ENCODE results near the gene CCDC158. TPM values are rescaled to one million over a fixed set of nuclear protein-coding genes. Genes with fewer than 3 reads are reported as not detected.
"Not testable (repeated sequence)": the region's sequence is repeated elsewhere in the genome, so short reads cannot be mapped to it uniquely, and the experiment has no call there.

CCDC158 gene
- total and polyA plus RNA-seq, 7 experiments from 2014 or later, result not detected

DNA sequence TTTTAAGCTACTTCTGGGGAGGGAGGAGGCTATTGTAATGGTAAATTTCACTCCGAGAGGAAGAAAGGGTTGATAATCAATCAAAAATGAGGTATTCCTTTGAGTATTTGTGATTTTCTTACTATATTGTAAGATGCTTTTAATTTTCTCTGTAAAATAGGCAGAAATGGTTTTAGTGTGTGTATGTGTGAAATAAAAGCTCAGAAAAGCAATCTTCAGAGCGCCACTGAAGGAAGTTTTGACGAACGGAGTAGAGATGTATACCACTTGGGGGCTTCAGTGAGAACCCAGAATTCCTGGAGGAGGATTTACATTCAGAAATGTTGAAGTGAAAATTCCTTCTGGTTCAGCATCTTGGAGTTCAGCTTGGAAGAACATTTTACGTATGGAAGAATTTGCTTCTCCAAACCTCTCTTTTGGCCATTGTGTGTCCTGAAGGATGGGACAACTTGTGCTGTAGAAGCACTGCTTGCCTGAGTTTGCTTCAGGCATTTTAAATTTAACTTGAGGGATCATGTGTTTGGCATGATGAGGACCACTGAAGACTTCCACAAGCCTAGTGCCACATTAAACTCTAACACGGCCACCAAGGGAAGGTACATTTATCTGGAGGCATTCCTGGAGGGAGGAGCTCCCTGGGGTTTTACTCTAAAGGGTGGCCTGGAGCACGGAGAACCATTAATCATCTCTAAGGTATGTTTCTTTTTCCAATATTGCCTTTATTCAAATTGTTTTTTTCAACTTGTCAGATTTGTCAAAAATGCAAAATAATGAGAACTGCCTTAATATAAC lies 14.8 kb upstream of the CCDC158 start:
- Histone ChIP-seq H3K4me3 (ENCODE audit: low read length) (no peak overlapping the region), H3K36me3 (ENCODE audit: control insufficient read depth in 2 of 3, insufficient read depth in 3 of 3, low read length in 3 of 3) (no peaks in the 10 kb centered on the region), H3K27me3 (ENCODE audit: control insufficient read depth in 2 of 2, insufficient read depth in 2 of 2, low read length in 2 of 2) (peaks cover 0 to 3% of the 10 kb centered on the region in 2 donors), H3K27ac (ENCODE audit: low read depth, low read length) (no peak overlapping the region), H3K9me3 (ENCODE audit: control insufficient read depth in 2 of 3, low read length in 3 of 3) (no peaks in the 10 kb centered on the region), H3K4me1 (ENCODE audit: control insufficient read depth in 2 of 2, insufficient read depth in 2 of 2, low read length in 2 of 2) (no peaks in the 10 kb centered on the region)
- Mint-ChIP-seq H3K4me3 (no peak overlapping the region), H3K27me3 (peaks cover 42 to 60% (median 49%) of the 10 kb centered on the region in 5 donors), H3K4me1 (peaks cover 0 to 4% (median 0%) of the 10 kb centered on the region in 7 donors), H3K27ac (no peak overlapping the region), H3K9me3 (peaks cover 0 to 10% (median 2%) of the 10 kb centered on the region in 11 donors), H3K36me3 (peaks cover 0 to 8% (median 0%) of the 10 kb centered on the region in 5 donors)
- DNase-seq (no peak), ATAC-seq (no peak)
- intact Hi-C loops (cut with micrococcal nuclease), result no loop called here
- CTCF ChIA-PET, result interaction anchor here (0.8 kb wide), 1 partner anchor 766 kb away, joined by 3 read pairs; no protein-coding TSS in a partner anchor
- POLR2A ChIA-PET, result no interaction called here

GRCh38 chr4:76434901-76435527 lies 14.1 kb upstream of the CCDC158 start, which contains the start of gene SHROOM3:
TSS of gene SHROOM3 (plus strand) at chr4:76435229. CDS start at chr4:76436053, 824 bp downstream.
- Histone ChIP-seq H3K4me1 (ENCODE audit: control insufficient read depth in 2 of 2, insufficient read depth in 2 of 2, low read length in 2 of 2) (no peaks in the 10 kb centered on the region), H3K36me3 (ENCODE audit: control insufficient read depth in 2 of 3, insufficient read depth in 3 of 3, low read length in 3 of 3) (no peaks in the 10 kb centered on the region), H3K27me3 (ENCODE audit: control insufficient read depth in 2 of 2, insufficient read depth in 2 of 2, low read length in 2 of 2) (peaks cover 0 to 3% of the 10 kb centered on the region in 2 donors), H3K9me3 (ENCODE audit: control insufficient read depth in 2 of 3, low read length in 3 of 3) (no peaks in the 10 kb centered on the region), H3K27ac (ENCODE audit: low read depth, low read length) (no peak within 1 kb of the TSS), H3K4me3 (ENCODE audit: low read length) (no peak within 1 kb of the TSS)
- intact Hi-C loops (cut with micrococcal nuclease), result loop anchor here in 1 of 2 donors (5.0 kb wide), 1 partner anchor 322 kb away; no protein-coding TSS in a partner anchor
- Mint-ChIP-seq H3K27ac (no peak within 1 kb of the TSS), H3K4me3 (no peak within 1 kb of the TSS), H3K4me1 (peaks cover 0 to 4% (median 0%) of the 10 kb centered on the region in 7 donors), H3K27me3 (peaks cover 39 to 57% (median 49%) of the 10 kb centered on the region in 5 donors), H3K36me3 (peaks cover 0 to 8% (median 0%) of the 10 kb centered on the region in 5 donors), H3K9me3 (peaks cover 0 to 10% (median 2%) of the 10 kb centered on the region in 11 donors)
- DNase-seq, result no peak
- POLR2A ChIA-PET, result no interaction called here
- CTCF ChIA-PET, result interaction anchor here (0.8 kb wide), 1 partner anchor 766 kb away, joined by 3 read pairs; no protein-coding TSS in a partner anchor
- ATAC-seq, result no peak

DNA sequence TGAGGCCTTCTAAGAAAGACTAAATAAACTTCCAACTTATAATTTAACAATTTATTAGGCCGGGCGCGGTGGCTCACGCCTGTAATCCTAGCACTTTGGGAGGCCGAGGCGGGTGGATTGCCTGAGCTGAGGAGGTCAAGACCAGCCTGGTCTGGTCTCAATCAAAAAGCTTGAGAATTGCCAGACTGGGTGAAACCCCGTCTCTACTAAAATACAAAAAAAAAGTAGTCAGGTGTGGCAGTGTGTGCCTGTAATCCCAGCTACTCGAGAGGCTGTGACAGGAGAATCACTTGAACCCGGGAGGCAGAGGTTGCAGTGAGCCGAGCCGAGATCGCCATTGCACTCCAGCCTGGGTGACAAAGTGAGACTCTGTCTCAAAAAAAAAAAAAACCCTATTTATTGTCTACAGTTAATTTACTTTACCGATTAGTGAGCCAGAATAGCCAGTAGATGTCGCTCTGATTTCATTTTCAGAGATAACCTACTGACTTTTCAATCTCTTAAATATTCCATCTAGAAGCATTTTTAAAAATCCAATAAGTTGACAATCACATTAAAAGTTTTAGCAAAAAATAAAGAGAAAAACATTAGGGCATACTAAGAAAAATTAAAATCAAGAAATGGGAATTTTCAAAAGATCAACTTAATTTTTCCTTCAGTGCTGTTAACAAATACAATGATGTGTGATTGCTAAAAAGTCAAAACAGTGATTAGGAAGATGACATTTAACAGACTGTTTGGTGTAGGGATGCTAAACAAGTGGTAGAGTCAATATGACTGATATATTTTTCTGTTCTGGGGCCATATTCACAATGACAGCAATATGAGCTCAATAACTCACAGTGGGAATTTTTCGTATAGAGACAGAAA lies 9.8 kb upstream of the CCDC158 start:
- Mint-ChIP-seq H3K4me1 (peaks cover 0 to 4% (median 0%) of the 10 kb centered on the region in 7 donors), H3K36me3 (no peaks in the 10 kb centered on the region), H3K27ac (no peak overlapping the region), H3K27me3 (peaks cover 20 to 37% (median 22%) of the 10 kb centered on the region in 5 donors), H3K9me3 (no peaks in the 10 kb centered on the region), H3K4me3 (no peak overlapping the region)
- DNase-seq, result peak in 3 of 9 donors; percentile 17 to 32 (median 18)
- Histone ChIP-seq H3K4me3 (ENCODE audit: low read length) (no peak overlapping the region), H3K36me3 (ENCODE audit: control insufficient read depth in 2 of 3, insufficient read depth in 3 of 3, low read length in 3 of 3) (no peaks in the 10 kb centered on the region), H3K27me3 (ENCODE audit: control insufficient read depth in 2 of 2, insufficient read depth in 2 of 2, low read length in 2 of 2) (no peaks in the 10 kb centered on the region), H3K4me1 (ENCODE audit: control insufficient read depth in 2 of 2, insufficient read depth in 2 of 2, low read length in 2 of 2) (no peaks in the 10 kb centered on the region), H3K9me3 (ENCODE audit: control insufficient read depth in 2 of 3, low read length in 3 of 3) (no peaks in the 10 kb centered on the region), H3K27ac (ENCODE audit: low read depth, low read length) (no peak overlapping the region)
- ATAC-seq, result no peak
- ChIA-PET CTCF (interaction anchor here (0.6 to 1.7 kb wide), 8 partner anchors 12 to 929 kb away, joined by 3 to 9 read pairs (median 4); no protein-coding TSS in a partner anchor), POLR2A (interaction anchor here (0.6 kb wide), 1 partner anchor 33 kb away, joined by 5 read pairs; no protein-coding TSS in a partner anchor)
- intact Hi-C loops (cut with micrococcal nuclease), result loop anchor here (1.0 to 5.0 kb wide), 8 partner anchors 75 to 1172 kb away; no protein-coding TSS in a partner anchor

- Mint-ChIP-seq H3K36me3 (no peaks in the 10 kb centered on the region), H3K9me3 (no peaks in the 10 kb centered on the region), H3K27me3 (peaks cover 11 to 34% (median 14%) of the 10 kb centered on the region in 5 donors), H3K27ac (no peak overlapping the region), H3K4me1 (no peaks in the 10 kb centered on the region), H3K4me3 (no peak overlapping the region)
- H3K27me3 ChIP-seq (ENCODE audit: control insufficient read depth in 2 of 2, insufficient read depth in 2 of 2, low read length in 2 of 2), result no peaks in the 10 kb centered on the region
- no peaks in the 10 kb centered on the region for H3K36me3 ChIP-seq (ENCODE audit: control insufficient read depth in 2 of 3, insufficient read depth in 3 of 3, low read length in 3 of 3)
- no peak overlapping the region for H3K4me3 ChIP-seq (ENCODE audit: low read length)
- CTCF ChIA-PET, result interaction anchor here (1.3 kb wide), 1 partner anchor 774 kb away, joined by 5 read pairs; no protein-coding TSS in a partner anchor
- H3K9me3 ChIP-seq (ENCODE audit: control insufficient read depth in 2 of 3, low read length in 3 of 3), result no peaks in the 10 kb centered on the region
- ATAC-seq (no peak), DNase-seq (no peak)
- POLR2A ChIA-PET, result no interaction called here
- intact Hi-C loops (cut with micrococcal nuclease), result loop anchor here (1.0 to 5.0 kb wide), 7 partner anchors 76 to 1173 kb away; no protein-coding TSS in a partner anchor
- no peaks in the 10 kb centered on the region for H3K4me1 ChIP-seq (ENCODE audit: control insufficient read depth in 2 of 2, insufficient read depth in 2 of 2, low read length in 2 of 2)
- no peak overlapping the region for H3K27ac ChIP-seq (ENCODE audit: low read depth, low read length)
These were observed 8.7 kb upstream of the CCDC158 start for GRCh38 chr4:76429636-76430035.

DNA sequence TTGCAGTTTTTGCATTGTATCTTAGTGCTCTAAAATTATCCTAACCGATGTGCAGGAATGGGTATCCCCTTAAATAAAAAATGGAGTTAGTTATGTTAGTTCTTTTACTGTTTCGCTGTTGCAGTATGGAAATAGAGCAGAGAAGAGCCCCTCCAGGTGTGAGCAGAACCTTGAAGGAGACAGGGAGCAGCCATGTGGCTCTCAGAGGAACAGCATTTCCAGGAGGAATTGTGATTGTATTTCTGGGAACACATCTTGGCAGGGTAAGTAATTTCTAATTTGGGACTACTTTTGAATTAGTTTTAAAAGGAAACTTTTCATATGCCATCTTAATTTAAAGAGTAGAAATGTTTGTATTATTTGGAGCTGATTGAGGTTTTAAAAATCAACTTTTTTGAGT lies 5.3 kb upstream of the CCDC158 start:
- Mint-ChIP-seq H3K9me3 (peaks cover 0 to 2% (median 0%) of the 10 kb centered on the region in 11 donors), H3K36me3 (peaks cover 0 to 2% (median 0%) of the 10 kb centered on the region in 5 donors), H3K27ac (no peak overlapping the region), H3K4me3 (no peak overlapping the region), H3K27me3 (peaks cover 11 to 29% (median 16%) of the 10 kb centered on the region in 5 donors), H3K4me1 (peaks cover 0 to 6% (median 5%) of the 10 kb centered on the region in 7 donors)
- ATAC-seq (no peak), DNase-seq (no peak)
- POLR2A ChIA-PET, result no interaction called here
- Histone ChIP-seq H3K36me3 (ENCODE audit: control insufficient read depth in 2 of 3, insufficient read depth in 3 of 3, low read length in 3 of 3) (no peaks in the 10 kb centered on the region), H3K9me3 (ENCODE audit: control insufficient read depth in 2 of 3, low read length in 3 of 3) (no peaks in the 10 kb centered on the region), H3K4me3 (ENCODE audit: low read length) (no peak overlapping the region), H3K4me1 (ENCODE audit: control insufficient read depth in 2 of 2, insufficient read depth in 2 of 2, low read length in 2 of 2) (no peaks in the 10 kb centered on the region), H3K27ac (ENCODE audit: low read depth, low read length) (no peak overlapping the region), H3K27me3 (ENCODE audit: control insufficient read depth in 2 of 2, insufficient read depth in 2 of 2, low read length in 2 of 2) (no peaks in the 10 kb centered on the region)
- CTCF ChIA-PET, result interaction anchor here (0.6 kb wide), 2 partner anchors 111 to 619 kb away, joined by 4 to 5 read pairs; no protein-coding TSS in a partner anchor
- intact Hi-C loops (cut with micrococcal nuclease), result no loop called here

GRCh38 chr4:76423159-76423558 lies 2.2 kb upstream of the CCDC158 start:
- H3K27me3 Mint-ChIP-seq, result peaks cover 30 to 48% (median 35%) of the 10 kb centered on the region in 5 donors
- CTCF ChIA-PET; intact Hi-C loops (cut with micrococcal nuclease); H3K4me3 ChIP-seq (ENCODE audit: low read length); ATAC-seq; DNase-seq; H3K27me3 ChIP-seq (ENCODE audit: control insufficient read depth in 2 of 2, insufficient read depth in 2 of 2, low read length in 2 of 2); H3K4me3 Mint-ChIP-seq; H3K36me3 ChIP-seq (ENCODE audit: control insufficient read depth in 2 of 3, insufficient read depth in 3 of 3, low read length in 3 of 3); H3K27ac ChIP-seq (ENCODE audit: low read depth, low read length); H3K9me3 Mint-ChIP-seq; H3K27ac Mint-ChIP-seq; H3K9me3 ChIP-seq (ENCODE audit: control insufficient read depth in 2 of 3, low read length in 3 of 3); H3K4me1 ChIP-seq (ENCODE audit: control insufficient read depth in 2 of 2, insufficient read depth in 2 of 2, low read length in 2 of 2); POLR2A ChIA-PET; H3K36me3 Mint-ChIP-seq: not testable (repeated sequence)
- peaks cover 3 to 13% (median 5%) of the 10 kb centered on the region in 7 donors for H3K4me1 Mint-ChIP-seq
